Measurements from ENCODE around the gene EIF3K.

EIF3K gene

DNA sequence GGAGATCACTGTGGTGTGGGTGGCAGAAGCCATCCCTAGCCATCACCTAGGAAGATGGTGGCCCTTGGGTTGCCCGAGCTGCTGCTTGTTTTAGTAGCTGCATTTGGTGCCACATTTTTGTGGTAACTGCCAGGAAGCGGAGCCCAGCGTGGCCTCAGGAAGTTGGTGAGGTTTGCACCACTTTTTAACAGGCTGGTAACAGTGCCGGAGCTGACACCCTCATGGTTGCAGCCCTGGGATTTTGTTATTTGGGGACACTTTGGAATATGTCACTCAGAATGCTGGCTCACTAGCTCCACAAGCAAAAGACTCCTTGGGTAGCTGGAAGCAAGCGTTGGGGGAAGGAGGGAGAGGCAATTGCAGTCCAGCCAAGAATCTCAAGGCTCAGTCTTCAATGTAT, 50.6 kb downstream of the EIF3K start:
- no peak for DNase-seq

DNA sequence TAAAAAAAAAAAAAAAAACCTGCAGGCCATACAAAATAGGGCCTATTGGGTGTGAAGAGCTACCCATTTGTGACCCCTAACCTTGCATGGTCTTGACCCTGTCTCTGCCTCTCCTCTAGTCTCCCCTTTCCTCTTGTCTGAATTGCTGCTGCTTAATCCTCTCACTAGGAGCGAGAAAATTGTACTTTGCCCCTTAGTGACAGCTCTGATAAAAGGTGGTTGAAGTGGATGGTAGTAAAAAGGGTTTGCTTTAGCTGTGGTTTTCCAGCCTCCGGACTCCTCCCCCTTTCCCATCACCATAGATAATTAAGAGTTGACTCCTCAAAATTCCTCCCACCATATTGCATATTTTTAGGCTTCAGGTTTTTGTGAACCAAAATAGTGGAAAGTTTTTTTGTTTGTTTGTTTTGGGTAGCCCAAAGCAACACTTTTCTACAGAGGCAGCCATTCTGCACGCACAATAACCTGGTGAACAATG, 52.0 kb downstream of the EIF3K start:
- no peak for DNase-seq

DNA sequence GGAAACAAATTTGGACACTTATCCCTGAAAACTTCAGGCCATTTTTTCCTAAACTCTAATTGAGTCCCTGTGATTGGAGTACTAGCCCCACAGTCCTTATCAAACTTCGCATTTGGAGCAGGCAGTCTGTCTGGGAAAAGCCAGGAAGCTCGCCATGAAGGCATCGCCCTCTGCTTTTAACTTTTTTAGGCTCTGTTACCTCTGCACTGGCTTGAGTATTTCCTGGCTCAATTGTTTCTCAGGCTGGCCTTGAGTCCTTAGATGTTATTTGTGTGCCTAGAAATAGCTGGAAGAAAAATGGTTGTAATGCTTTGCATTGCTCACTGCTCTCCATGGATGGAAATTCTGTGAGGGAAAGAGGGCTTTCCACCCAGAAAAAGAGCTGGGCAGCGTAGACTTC, 52.7 kb downstream of the EIF3K start:
- no peak for DNase-seq

DNA sequence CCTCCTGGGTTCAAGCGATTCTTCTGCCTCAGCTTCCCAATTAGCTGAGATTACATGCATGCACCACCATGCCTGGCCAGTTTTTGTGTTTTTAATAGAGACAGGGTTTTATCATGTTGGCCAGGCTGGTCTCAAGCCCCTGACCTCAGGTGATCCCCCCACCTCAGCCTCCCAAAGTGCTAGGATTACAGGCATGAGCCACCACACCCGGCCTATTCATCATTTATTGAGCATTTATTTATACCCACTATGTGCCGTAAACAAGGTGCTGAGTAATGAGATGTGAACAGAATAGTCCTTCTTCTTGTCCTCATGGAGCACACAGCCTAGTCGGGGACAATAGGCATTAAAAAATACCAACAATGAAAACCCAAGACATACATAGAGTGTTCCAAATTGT, 54.0 kb downstream of the EIF3K start:
- no peak for DNase-seq

DNA sequence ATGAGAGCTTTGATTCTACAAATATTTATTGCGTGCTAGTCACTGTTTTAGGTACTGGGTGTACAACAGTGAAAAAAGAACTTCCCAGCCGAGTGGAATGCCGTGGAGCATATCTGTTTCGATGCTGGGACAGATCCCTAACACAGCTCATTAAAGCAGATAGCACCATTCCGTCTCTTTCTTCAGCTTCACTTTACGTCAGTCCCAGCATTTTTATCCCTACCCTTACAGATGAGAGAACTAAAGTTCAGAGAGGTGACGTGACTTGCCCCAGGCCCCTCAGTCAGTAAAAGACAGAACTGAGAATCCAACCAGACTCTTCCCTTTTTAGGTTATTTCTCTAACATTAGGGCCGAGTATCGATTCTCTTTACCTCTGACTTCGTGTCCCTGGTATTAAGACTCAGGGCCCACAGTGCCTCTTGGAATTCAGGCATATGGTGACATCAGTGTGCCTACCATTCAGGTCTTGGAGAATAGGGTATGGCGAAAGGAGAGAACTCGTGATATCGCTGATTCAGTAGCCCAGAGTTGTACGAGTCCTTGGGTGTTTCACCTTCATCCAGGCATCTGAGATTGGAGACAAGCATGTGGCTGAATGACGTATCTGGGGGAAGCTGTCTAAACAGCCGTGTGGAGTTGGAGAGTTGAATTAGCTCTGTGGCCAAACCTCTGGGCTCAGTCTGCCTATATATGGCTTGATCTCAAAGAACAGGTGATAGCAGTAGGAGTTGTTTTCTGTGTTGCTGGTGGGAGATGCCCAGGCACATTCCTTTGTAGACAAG, 55.6 kb downstream of the EIF3K start:
- no peak for DNase-seq

DNA sequence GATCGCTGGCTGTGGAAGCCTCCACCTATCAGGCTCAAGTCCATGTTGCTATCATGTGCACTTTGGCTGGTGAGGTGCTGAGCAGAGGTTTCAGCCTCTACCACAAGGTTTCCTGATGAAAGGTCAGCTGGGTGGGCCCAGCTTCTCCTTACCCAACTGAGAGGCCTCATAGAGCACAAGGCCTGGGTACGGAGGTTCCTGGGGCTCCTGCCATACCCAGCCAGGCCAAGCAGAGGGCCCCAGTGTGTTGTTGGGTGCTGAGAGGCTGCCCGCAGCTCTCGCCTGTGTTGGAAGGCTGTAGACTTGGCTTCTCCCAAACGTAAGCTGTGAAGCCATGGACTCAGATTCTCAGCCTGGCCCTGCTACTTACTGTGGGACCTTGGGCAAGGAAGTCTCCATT, 56.6 kb downstream of the EIF3K start:
- no peak for DNase-seq

DNA sequence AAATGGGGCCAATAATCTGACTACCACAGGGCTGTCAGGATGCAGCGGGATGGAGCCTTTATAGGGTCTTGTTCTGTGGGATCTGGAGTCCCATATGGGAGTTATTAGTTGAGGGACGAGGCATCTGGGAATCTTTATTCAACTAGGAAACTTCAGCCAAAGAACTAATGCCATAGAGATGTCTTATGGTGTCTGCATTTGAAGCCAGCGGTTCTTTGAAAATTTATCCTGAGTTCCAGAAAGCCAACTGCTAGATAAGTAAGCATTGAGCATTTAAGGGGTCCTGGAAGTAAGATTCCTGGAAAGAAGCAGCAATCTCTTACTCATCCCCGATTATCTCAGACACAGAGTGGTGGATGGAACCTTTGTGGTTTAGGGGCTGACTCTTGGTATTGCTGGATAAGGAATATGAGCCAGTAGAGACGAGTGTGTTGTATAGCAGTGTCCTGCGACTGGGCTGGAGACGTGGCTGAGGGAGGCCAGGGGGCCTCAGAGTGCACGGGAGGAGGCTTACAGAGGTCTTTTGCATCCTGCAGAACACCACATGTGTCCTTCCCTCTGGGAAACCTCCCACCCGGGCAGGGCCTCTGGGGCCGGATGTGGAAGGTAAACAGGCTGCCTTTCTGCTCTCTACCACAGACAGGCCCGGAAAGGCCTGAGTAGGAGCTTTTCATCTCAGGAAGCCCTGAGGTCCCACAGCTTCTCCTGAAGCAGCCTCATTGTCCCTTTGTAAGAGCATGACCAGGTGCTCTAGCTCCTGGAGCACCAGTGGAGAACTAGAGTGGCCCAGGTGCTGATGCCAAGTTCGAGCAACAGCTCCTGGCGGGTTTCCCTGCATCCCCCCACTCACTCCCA, 57.3 kb downstream of the EIF3K start:
- no peak for DNase-seq

DNA sequence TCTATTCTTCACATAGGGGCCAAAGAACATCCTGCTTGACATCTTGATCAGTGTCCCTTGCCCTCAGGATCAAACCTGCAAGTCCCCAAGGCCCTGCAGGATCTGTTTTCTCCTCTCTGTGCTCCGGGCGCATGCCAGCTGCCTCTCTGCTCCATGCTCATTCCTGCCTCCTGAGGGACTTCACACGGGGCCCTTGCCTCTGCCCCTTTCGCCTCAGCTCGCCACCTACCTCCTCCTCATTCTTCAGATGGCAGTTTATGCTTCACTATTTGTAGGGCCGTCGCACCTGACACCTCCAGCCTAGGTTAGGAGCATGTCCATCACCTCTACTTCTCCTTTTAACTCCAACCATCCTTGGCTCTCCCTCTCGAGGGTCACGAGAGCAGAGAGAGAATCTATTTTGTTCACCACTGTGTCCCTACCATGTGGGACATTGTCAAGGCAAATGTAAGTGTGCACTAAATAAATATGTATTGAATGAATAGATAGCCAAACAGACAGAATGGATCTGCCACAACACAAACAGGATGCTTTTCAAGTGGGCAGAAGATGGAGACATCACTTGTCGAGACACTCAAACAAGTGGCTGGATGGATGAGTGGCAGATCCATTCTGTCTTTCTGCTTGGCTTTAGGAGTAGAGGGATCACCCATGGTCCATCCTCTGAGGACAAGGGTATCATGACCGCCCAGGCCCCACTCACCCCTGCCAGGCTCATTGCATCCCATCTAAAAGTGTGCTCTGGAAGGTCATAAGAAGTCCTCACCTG, 58.1 kb downstream of the EIF3K start:
- no peak for DNase-seq

DNA sequence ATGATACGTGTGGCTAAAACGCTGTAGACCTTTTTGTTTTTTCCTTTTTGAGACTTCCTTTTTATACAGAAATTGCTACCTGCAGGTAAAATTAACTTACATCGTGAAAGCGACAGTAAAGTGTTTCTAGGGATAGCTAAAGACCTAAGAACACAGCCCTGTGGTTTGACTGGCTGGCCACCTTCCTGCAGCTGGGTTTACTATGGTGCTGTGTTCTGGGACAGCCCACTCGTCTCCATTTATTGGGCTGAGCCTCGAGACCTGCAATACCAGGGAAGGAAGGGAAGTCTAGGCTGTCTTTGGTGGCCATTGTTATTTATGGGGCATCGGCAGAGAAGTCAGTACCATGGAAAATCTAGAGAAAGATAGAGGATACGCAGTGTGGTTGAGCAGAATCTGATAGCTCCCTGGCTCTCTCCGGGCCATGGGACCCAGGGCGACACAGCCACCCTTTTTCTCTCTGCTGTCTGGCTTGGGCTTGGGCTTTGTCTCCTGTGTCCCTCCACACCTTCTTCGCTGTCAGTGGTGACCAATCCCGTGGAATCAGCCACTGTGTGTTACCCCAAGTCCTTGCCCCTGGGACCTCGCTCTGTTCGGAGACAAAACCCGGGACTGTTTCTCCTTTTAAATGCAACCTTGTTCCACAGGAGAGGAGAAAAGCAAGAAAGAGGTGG, 59.4 kb downstream of the EIF3K start:
- DNase-seq = no peak

DNA sequence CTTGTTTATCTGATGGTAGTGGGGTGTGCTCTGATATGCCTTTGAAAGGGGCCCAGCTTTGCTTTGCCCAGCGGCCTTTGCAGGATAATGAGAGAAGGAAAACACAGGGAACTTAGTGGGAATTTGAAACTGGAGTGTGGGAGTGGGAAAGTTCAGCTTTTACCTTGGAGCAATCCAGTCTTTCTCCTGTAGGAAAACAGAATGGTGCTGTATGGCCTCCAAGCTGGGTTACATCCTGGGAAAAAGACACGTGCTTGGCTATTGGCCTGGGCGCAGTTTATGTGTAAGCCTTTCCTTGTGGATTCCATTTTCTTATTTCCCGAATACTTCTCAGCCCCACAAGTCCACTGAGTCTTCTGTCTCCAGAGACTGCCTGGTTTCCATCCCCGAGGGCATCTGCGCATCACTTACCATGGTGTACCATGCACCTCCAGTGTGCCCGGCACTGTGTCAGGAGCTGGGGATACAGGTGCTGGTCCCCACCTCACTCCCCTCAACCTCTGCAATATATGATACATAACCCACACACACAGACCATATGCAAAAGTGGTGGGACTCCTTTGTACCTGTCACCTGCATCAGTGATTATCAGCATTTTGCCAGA, 60.0 kb downstream of the EIF3K start:
- no peak for DNase-seq

DNA sequence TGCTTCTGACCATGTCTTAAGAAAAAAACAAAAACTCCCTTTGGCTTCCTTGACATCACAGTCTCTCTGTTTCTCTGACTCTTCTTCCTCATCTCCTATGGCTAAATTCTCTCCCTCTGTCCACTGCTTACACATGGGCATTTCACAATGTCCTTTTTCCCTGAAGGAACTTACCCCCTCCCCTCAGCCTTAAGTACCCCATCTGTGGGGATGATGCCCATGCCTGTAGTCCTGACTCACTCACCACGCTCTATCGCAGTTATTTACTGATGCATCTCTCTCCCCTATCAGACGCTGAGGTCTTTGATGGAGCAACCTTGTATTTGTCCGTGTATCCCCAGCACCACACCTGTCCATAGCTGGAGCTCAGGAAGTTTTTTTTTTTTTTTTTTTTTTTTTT, 60.9 kb downstream of the EIF3K start:
- no peak for DNase-seq

DNA sequence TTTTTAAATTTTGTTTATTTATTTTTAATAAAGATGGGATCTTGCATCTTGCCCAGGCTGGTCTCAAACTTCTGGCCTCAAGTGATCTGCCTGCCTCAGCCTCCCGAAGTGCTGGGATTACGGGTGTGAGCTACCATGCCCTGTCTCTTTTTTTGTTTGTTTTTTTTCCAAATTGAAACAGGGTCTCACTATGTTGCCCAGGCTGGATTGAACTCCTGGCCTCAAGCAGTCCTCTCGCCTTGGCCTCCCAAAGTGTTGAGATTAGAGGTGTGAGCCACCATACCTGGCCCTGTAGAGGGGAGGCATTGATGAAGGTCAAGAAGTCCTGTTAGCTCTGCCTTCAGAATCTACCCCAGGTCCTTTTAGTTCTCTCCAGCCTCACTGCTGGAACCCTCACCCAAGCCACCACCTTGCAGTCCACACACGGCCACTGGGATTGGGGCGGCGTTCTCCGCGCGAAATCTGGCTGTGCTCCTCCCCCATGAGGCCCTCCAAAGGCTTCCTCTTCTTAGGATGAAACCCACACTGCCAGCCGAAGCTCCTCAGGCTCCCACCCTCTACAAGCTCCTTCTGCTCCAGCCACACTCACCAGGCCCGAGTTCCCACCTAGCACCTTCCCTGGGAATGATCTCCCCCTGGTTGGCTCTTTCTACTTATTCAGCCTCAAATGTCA, 63.3 kb downstream of the EIF3K start:
- no peak for DNase-seq

DNA sequence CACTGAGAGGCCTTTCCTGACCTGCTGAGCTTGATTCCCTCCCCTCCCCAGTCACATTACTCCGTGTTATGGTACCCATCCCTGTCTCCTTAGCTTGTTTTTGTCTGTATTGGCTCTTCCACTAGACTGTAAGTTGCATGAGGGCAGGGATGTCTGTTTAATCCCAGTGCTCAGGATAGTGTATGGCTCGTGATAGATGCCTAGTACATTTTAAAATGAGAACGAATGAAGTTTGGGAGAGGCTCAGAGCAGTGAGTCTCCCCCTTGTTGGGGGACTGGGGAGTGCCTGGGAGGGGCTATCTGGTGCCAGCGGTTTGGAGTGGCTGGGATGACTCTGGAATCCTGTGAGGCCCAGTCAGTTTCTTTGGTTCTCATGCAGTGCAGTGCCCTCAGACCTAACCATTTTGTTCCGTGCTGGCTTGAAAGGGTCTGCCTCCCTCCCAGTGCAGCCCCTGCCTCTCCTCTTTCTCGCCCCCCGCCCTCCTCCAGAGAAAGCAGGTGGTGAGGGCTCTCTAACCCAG, 63.9 kb downstream of the EIF3K start:
- no peak for DNase-seq

DNA sequence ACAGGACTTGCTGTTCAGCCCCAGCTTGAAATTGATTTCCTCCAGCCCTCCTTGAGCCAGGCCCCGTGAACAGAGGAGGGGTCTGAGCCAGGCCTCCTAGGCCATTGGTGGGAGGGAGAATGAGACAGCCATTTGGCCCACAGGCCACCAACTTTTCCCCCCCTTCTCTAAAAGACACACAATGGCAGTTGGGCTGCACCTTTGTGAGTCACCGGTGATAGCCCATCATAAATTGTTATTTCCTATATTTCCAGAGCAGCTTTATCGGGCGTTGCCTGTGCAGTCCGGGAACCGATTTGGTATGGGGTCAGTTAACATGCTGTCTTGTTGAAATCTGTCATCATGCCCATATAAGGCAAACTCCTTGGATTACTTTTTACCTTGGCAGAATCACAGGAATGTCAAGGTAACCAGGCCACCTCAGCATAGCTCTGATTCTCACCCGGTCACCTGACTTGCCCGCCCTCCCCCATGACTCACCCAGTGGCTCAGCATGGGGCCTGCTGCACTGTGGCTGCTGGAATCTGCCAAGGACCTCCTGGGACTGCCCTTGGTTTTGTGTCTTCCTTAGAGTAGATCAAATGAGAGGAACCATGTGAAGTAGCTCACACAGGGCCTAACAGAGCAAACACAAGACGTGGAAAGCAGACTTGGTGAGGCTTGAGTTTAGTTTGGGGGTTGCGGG, 64.5 kb downstream of the EIF3K start:
- peak; percentile 62 for DNase-seq

DNA sequence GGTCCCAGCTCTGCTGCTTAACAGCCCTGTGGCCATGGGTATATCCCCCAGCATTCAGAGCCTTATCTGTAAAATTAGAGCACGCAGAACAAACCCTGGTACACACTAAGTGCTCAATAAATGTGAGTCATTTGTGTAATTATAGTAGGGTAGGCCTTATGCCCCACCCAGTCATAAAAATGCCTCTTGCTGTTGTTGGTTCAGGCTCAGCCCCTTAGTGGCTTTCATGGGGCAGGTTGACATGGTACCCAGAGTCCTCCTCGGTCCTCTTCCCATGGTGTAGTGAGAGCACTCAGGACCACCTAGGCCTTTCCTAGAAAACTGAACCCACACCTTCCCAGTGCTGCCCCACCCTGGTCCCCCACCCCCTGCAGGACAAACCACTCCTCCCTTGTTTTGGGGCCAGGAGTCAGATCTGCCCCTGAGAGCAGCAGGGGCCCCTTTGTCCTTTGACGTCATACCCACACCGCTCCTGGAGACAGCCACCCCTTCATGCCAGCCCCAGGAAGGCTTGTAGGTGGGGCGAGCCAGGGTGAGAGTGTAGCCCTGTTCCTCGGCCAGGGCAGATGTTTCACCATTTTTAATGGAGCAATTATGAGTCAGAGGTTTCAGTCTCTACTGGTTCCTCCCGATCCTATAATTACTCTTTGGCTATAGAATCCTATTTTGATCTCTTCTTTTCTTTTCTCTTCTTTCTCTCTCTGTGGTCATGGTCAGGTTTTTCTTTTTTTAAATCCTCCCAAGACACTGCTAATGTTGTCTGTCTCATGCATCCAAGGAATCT, 65.3 kb downstream of the EIF3K start:
- DNase-seq = no peak

DNA sequence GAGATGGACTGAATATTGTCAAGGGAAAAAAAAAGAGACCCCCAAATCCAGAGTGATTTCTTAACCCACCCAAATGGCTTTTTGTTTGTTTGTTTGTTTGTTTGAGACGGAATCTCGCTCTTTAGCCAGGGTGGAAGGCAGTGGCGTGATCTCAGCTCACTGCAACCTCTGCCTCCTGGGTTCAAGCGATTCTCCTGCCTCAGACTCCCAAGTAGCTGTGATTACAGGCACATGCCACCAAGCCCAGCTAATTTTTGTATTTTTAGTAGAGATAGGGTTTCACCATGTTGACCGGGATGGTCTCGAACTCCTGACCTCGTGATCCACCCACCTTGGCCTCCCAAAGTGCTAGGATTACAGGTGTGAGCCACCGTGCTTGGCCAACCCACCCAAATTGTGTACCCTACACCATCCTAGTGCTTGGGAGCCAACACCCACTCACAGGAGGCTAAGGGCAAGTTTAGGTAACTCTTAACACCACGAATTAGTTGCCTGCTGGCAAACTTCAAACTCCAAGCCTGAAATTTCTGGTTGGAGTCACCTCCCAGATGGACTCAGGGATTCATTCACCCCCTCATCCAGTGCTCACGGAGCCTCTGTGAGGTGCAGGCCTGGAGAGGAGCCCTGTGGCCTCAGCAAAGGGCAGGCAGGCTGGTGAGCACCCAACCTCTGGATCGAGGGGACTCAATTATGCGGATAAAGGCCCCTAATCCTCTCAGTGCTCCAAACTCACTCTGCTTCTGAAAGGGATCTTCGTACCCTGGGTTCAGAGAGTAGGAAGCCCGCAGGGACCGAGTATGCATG, 66.1 kb downstream of the EIF3K start:
- DNase-seq = no peak

DNA sequence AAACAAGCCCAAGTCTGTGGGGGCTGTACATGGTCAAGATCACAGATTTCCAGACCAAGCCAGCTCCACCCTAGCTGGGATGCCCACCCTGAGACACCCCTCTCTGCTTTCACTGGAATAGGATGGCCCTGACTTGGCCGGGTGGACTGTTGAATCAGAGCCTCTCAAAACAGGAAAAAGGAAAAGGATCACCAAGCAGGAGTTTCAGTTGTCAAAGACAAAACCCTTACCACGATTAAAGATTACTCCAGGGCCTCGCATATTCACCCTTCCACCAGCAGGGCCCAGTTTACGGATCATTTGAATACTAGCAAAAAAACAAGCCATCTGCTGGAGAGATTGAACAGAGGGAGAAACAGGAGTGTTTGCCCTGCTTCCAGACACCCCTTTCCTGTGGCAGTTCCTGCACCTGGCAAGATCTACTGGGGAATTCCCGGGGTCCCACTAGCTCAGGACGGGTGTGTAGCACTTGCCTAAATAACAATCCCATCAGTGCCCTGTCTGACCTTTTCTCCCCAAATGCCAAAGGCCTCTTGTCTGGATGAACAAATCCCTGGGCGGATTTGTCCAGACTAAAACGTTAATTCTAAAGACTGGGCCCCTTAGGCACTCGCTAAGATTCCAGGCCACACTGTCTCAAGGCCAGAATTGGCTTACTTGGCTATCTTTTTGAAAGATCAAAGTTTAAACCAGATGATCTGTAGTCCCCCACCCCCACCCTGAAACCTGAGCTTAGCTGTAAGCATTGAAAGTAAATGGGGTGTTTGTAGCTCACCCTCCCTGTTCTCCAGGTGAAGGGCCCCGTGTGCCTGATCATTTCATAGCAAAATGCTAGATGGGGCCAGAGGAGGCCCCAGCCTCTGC, 66.9 kb downstream of the EIF3K start:
- DNase-seq = no peak

DNA sequence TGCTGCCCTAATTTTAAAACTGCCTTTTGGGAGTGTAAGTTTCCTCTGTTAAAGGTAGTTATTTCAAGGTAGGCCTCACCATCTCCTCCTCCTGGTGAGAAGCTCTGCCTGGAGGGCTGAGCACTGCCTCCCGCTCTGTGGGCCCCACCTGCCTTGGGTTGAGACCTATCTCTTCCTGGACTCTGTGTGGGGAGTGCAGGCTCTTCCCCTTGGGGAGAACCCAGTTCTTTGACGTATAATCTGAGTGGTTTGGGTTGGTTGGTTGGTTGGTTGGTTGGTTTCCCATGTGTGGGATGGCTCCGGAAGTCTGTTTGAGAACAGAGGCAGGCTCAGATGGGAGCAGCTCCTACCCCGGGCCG, 67.5 kb downstream of the EIF3K start:
- DNase-seq = no peak

Data from activated CD4-positive, CD25-positive, alpha-beta regulatory T cell treated with anti-CD3 and anti-CD28 coated beads, Interleukin-2, amount 50 U/mL, for 72 hours (primary cell).